CD4-positive, alpha-beta memory T cell (primary cell): ENCODE data around the gene LAPTM4A. TPM values are rescaled to one million over a fixed set of nuclear protein-coding genes. Genes with fewer than 3 reads are reported as not detected.
"Not testable (repeated sequence)": the region's sequence is repeated elsewhere in the genome, so short reads cannot be mapped to it uniquely, and the experiment has no call there.

Experiments
- CTCF ChIA-PET: fragments of 350-600 bp; sonication (Branson Sonifier 250); formaldehyde crosslinking; loops from one replicate; lab custom pipeline; 2021; ENCODE audit warnings: inconsistent platforms; ENCODE audit not compliant: partially characterized antibody; lab: Charles Lee
- POLR2A ChIA-PET: fragments of 350-600 bp; sonication (Branson Sonifier 250); formaldehyde crosslinking; loops from one replicate; lab custom pipeline; 2021; ENCODE audit not compliant: partially characterized antibody; lab: Charles Lee
- DNase-seq, 5 donors: peaks; one replicate each; pipeline versions ENCODE4 v3.0.0 to v3.0.0-alpha.2; 2020 to 2022; ENCODE audit warnings: mixed read lengths in 1 of 5
- H3K27ac ChIP-seq: one replicate; pipeline ENCODE4 v1.7.0; 2013; ENCODE audit warnings: low read depth, low read length
- H3K27me3 ChIP-seq: 2 replicates; pipeline ENCODE4 v1.7.0; 2013; ENCODE audit warnings: mild to moderate bottlenecking, low read length, moderate library complexity; ENCODE audit not compliant: insufficient read depth
- H3K36me3 ChIP-seq: 2 replicates; pipeline ENCODE4 v1.7.0; 2013; ENCODE audit warnings: mild to moderate bottlenecking, low read length, moderate library complexity; ENCODE audit not compliant: insufficient read depth
- H3K4me1 ChIP-seq: 2 replicates; pipeline ENCODE4 v1.7.0; 2013; ENCODE audit warnings: mild to moderate bottlenecking, low read length, moderate library complexity; ENCODE audit not compliant: insufficient read depth
- H3K4me3 ChIP-seq, 2 donors: one replicate each; pipeline ENCODE4 v1.7.0; 2013; ENCODE audit warnings: low read length in 2 of 2, mild to moderate bottlenecking in 1 of 2
- H3K9me3 ChIP-seq, 2 donors: one replicate each; pipeline ENCODE4 v1.7.0; 2013; ENCODE audit warnings: low read length in 2 of 2, control low read depth in 1 of 2; ENCODE audit not compliant: control insufficient read depth in 1 of 2
- H3K27ac Mint-ChIP-seq, 7 donors: one replicate each; pipeline ENCODE4 v1.8.0; 2020 to 2021; ENCODE audit warnings: mixed read lengths in 7 of 7, mild to moderate bottlenecking in 6 of 7, inconsistent platforms in 3 of 7, moderate library complexity in 3 of 7
- H3K27me3 Mint-ChIP-seq, 2 donors: one replicate each; pipeline ENCODE4 v1.8.0; 2020 to 2021; ENCODE audit warnings: mixed read lengths in 2 of 2
- H3K36me3 Mint-ChIP-seq, 2 donors: one replicate each; pipeline ENCODE4 v1.8.0; 2020 to 2021; ENCODE audit warnings: mixed read lengths in 2 of 2, inconsistent platforms in 1 of 2, mild to moderate bottlenecking in 1 of 2
- H3K4me1 Mint-ChIP-seq, 4 donors: one replicate each; pipeline ENCODE4 v1.8.0; 2020 to 2021; ENCODE audit warnings: mixed read lengths in 4 of 4, mild to moderate bottlenecking in 1 of 4
- H3K4me3 Mint-ChIP-seq, 8 donors: one replicate each; pipeline ENCODE4 v1.8.0; 2020 to 2021; ENCODE audit warnings: mixed read lengths in 8 of 8, mild to moderate bottlenecking in 7 of 8, moderate library complexity in 6 of 8, inconsistent platforms in 3 of 8
- H3K9me3 Mint-ChIP-seq, 8 donors: one replicate each; pipeline ENCODE4 v1.8.0; 2020 to 2021; ENCODE audit warnings: mixed read lengths in 8 of 8, mild to moderate bottlenecking in 5 of 8, inconsistent platforms in 3 of 8, moderate library complexity in 1 of 8
- intact Hi-C: fragments of 100-400 bp; cut with micrococcal nuclease; formaldehyde crosslinking; loops from one replicate; pipeline ENCODE4 v1.15.1; 2023
- polyA plus RNA-seq, 2 donors: library from polyadenylated mRNA; unstranded; fragments of 300-500 nt; fragmentation: Illumina TruSeq; gene quantifications; one replicate each; pipeline ENCODE4 v1.2.3, GENCODE V29; 2021
- total RNA-seq, 2 experiments: library from RNA; stranded (reverse); gene quantifications; one replicate each; pipeline ENCODE4 v1.2.3, GENCODE V29; 2021

Gene LAPTM4A
- total and polyA plus RNA-seq, 4 experiments from 2014 or later: 47.4 to 150 (median 75.9) TPM

DNA sequence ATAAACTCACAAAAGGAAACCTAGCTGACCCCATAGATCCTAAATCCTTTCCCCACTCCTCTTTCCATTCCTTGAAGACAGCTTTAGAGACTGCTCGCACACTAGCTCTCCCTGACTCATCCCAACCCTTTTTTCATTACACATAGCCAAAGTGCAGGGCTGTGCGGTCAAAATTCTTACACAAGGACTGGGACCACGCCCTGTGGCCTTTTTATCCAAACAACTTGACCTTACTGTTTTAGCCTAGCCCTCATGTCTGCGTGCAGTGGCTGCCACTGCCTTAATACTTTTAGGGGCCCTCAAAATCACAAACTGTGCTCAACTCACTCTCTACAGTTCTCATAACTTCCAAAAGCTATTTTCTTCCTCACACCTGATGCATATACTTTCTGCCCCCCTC, 34.5 kb upstream of the LAPTM4A start:
- H3K27ac ChIP-seq, H3K36me3 ChIP-seq, intact Hi-C loops, H3K4me3 ChIP-seq, H3K36me3 Mint-ChIP-seq, H3K27me3 Mint-ChIP-seq, H3K9me3 Mint-ChIP-seq, H3K4me1 Mint-ChIP-seq, H3K27me3 ChIP-seq, POLR2A ChIA-PET, H3K27ac Mint-ChIP-seq, DNase-seq, H3K4me1 ChIP-seq, H3K4me3 Mint-ChIP-seq, H3K9me3 ChIP-seq: not testable (repeated sequence)
- CTCF ChIA-PET: interaction anchor here (0.9 kb wide), 1 partner anchor 71 kb away, joined by 3 read pairs; no protein-coding TSS in a partner anchor

GRCh38 chr2:20082812-20083211, 31.4 kb upstream of the LAPTM4A start:
- intact Hi-C loops, H3K9me3 Mint-ChIP-seq, H3K27me3 ChIP-seq, H3K27ac Mint-ChIP-seq, H3K27me3 Mint-ChIP-seq, H3K4me3 ChIP-seq, H3K36me3 Mint-ChIP-seq, CTCF ChIA-PET, H3K27ac ChIP-seq, H3K36me3 ChIP-seq, H3K4me1 ChIP-seq, DNase-seq, H3K9me3 ChIP-seq, POLR2A ChIA-PET, H3K4me1 Mint-ChIP-seq, H3K4me3 Mint-ChIP-seq: not testable (repeated sequence)

DNA sequence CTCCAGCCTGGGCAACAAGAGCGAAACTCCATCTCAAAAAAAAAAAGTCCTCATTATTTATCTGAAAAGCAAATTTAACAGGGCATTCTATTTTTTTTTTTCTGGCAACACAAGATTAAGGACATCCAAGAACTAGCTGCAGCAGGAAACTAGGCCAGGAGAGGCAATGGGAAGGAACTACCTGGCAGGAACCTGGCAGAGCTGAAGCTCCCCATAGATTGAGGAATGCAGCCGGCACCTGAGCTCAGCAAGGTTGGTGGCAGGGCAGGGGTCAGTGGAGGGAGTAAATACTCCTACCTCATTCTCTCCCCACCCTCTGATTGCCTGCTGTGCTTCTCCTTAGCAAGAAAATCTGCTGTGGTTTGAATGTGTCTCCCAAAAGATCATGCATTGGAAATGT, 30.4 kb upstream of the LAPTM4A start:
- DNase-seq: no peak
- H3K9me3 ChIP-seq: no peaks in the 10 kb centered on the region
- Mint-ChIP-seq H3K27ac (no peak overlapping the region), H3K4me3 (no peak overlapping the region), H3K4me1 (no peaks in the 10 kb centered on the region), H3K9me3 (no peaks in the 10 kb centered on the region), H3K27me3 (peaks cover 0 to 4% of the 10 kb centered on the region in 2 donors), H3K36me3 (no peaks in the 10 kb centered on the region)
- no peak overlapping the region for H3K27ac ChIP-seq
- H3K4me3 ChIP-seq: no peak overlapping the region
- H3K36me3 ChIP-seq: no peaks in the 10 kb centered on the region
- intact Hi-C loops: no loop called here
- ChIA-PET POLR2A (no interaction called here), CTCF (no interaction called here)
- H3K27me3 ChIP-seq: no peaks in the 10 kb centered on the region
- H3K4me1 ChIP-seq: no peaks in the 10 kb centered on the region

GRCh38 chr2:20080839-20081415, 29.5 kb upstream of the LAPTM4A start:
- Histone ChIP-seq H3K4me3 (no peak overlapping the region), H3K9me3 (no peaks in the 10 kb centered on the region), H3K27ac (no peak overlapping the region), H3K4me1 (no peaks in the 10 kb centered on the region), H3K27me3 (no peaks in the 10 kb centered on the region), H3K36me3 (no peaks in the 10 kb centered on the region)
- H3K4me3 Mint-ChIP-seq: no peak overlapping the region
- H3K27me3 Mint-ChIP-seq: peaks cover 0 to 6% of the 10 kb centered on the region in 2 donors
- H3K9me3 Mint-ChIP-seq: no peaks in the 10 kb centered on the region
- H3K4me1 Mint-ChIP-seq: no peaks in the 10 kb centered on the region
- ChIA-PET POLR2A (no interaction called here), CTCF (interaction anchor here (0.6 kb wide), 1 partner anchor 17 kb away, joined by 3 read pairs; no protein-coding TSS in a partner anchor)
- no peak overlapping the region for H3K27ac Mint-ChIP-seq
- intact Hi-C loops: no loop called here
- DNase-seq: no peak
- H3K36me3 Mint-ChIP-seq: no peaks in the 10 kb centered on the region

- no peaks in the 10 kb centered on the region for H3K4me1 ChIP-seq
- no peaks in the 10 kb centered on the region for H3K9me3 ChIP-seq
- no peaks in the 10 kb centered on the region for H3K36me3 ChIP-seq
- H3K4me3 ChIP-seq: no peak overlapping the region
- ChIA-PET POLR2A (no interaction called here), CTCF (no interaction called here)
- H3K27ac Mint-ChIP-seq: peak overlapping the region in 1 of 7 donors; percentile 77
- intact Hi-C loops: no loop called here
- H3K4me3 Mint-ChIP-seq: no peak overlapping the region
- no peak overlapping the region for H3K27ac ChIP-seq
- no peaks in the 10 kb centered on the region for H3K9me3 Mint-ChIP-seq
- no peaks in the 10 kb centered on the region for H3K4me1 Mint-ChIP-seq
- no peak for DNase-seq
- no peaks in the 10 kb centered on the region for H3K27me3 ChIP-seq
- H3K36me3 Mint-ChIP-seq: no peaks in the 10 kb centered on the region
- H3K27me3 Mint-ChIP-seq: peaks cover 0 to 6% of the 10 kb centered on the region in 2 donors
Observed at GRCh38 chr2:20080428-20080827, 29.0 kb upstream of the LAPTM4A start.

DNA sequence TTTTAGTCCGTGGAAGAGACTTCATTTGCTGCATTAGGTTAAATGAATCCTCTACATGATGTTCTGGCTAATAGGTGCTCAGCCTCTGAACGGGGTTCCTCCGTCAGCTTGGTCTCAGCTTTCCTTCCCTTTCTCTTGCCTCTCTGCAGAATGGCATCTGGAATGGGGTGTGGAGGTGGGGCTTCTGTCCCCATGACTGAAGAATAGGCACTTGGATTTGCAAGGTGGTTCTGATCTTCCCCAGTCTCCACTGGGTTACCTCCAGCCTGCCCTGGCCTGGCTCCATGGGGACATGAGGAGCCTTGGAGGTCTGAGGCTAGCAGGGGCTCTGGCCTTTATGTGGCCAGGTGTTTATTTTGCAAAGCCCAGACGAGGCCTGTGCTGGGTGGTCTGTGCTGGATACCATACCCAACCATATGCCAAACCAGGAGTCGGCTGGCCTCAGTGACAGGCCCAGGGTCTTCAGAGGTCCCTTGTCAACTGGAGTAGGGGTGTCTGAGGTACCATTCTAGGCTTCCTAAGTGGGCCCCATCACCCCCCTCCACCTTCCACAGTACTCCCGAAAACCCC, 28.2 kb upstream of the LAPTM4A start:
- no peaks in the 10 kb centered on the region for H3K9me3 ChIP-seq
- POLR2A ChIA-PET: no interaction called here
- Mint-ChIP-seq H3K27ac (no peak overlapping the region), H3K4me1 (no peaks in the 10 kb centered on the region), H3K9me3 (no peaks in the 10 kb centered on the region), H3K27me3 (peaks cover 3 to 10% of the 10 kb centered on the region in 2 donors), H3K4me3 (no peak overlapping the region), H3K36me3 (no peaks in the 10 kb centered on the region)
- no peaks in the 10 kb centered on the region for H3K27me3 ChIP-seq
- CTCF ChIA-PET: no interaction called here
- no peaks in the 10 kb centered on the region for H3K36me3 ChIP-seq
- no peak overlapping the region for H3K27ac ChIP-seq
- intact Hi-C loops: no loop called here
- no peaks in the 10 kb centered on the region for H3K4me1 ChIP-seq
- no peak overlapping the region for H3K4me3 ChIP-seq
- no peak for DNase-seq

DNA sequence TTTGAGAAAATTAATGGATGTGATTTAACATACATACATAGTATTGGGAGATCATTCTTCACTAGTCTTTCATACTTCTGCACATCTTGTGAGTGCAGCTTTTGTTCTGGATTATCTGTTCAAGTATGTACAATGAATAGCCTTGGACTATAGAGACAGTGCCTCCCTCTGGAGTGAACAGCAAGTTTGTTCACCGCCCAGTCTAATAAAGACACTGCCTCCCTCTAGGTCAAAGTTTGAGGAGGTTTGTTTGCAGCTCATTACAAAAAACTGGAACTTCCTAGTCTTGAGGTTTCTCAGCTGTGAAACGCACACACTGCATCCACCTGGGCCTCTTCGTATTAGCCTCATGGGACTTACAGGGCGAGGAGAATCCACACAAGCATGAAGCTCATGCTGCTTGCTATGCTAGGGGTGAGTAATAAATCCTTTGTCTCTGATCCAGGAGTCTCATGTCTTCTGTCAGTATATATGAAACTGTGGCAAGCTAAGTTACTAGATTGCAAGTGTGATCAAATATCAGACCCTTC, 26.0 kb upstream of the LAPTM4A start:
- Mint-ChIP-seq H3K9me3 (no peaks in the 10 kb centered on the region), H3K4me1 (no peaks in the 10 kb centered on the region), H3K36me3 (no peaks in the 10 kb centered on the region), H3K27ac (no peak overlapping the region), H3K27me3 (peaks cover 3 to 10% of the 10 kb centered on the region in 2 donors), H3K4me3 (no peak overlapping the region)
- H3K9me3 ChIP-seq: no peaks in the 10 kb centered on the region
- intact Hi-C loops: no loop called here
- DNase-seq: no peak
- ChIA-PET CTCF (interaction anchor here (1.3 to 1.9 kb wide), 2 partner anchors 17 to 62 kb away, joined by 3 to 5 read pairs; no protein-coding TSS in a partner anchor), POLR2A (no interaction called here)
- no peak overlapping the region for H3K27ac ChIP-seq
- H3K27me3 ChIP-seq: no peaks in the 10 kb centered on the region
- H3K36me3 ChIP-seq: no peaks in the 10 kb centered on the region
- H3K4me1 ChIP-seq: no peaks in the 10 kb centered on the region
- H3K4me3 ChIP-seq: no peak overlapping the region
